SK-N-SH (cell line): ENCODE results near the gene ZFHX3. TPM values are rescaled to one million over a fixed set of nuclear protein-coding genes. Genes with fewer than 3 reads are reported as not detected.

Experiments
- CTCF ChIA-PET: fragments of 300-600, 350-600 bp; formaldehyde crosslinking; extraction: SDS; loops from one replicate; lab custom pipeline; 2021; lab: Yijun Ruan, JAX
- POLR2A ChIA-PET: fragments of 350-600 bp; sonication (Branson Sonifier 250); formaldehyde crosslinking; extraction: SDS; loops from one replicate; lab custom pipeline; 2020; ENCODE audit warnings: antibody characterized with exemption, inconsistent platforms; lab: Yijun Ruan, JAX
- DNase-seq: peaks from one replicate; pipeline ENCODE4 v3.0.0; 2012
- H2AFZ ChIP-seq: fragments of 200-600 bp; sonication (generic); 2 replicates; pipeline ENCODE4 v1.8.1; 2016; ENCODE audit warnings: antibody characterized with exemption, mild to moderate bottlenecking, low read depth
- H3F3A ChIP-seq: fragments of 200-600 bp; sonication (generic); replicated peaks from 2 replicates; pipeline ENCODE3; 2016; ENCODE audit warnings: antibody characterized with exemption, mild to moderate bottlenecking; ENCODE audit not compliant: insufficient read depth
- H3K27ac ChIP-seq, 2 experiments: fragments of 200-500 bp in 1 of 2; fragments of 200-600 bp in 1 of 2; sonication (Bioruptor generic) in 1 of 2; sonication (generic), shearing (Covaris generic) in 1 of 2; 2 replicates each; pipeline versions ENCODE4 v1.5.1 to v1.6.1; 2014 to 2016; ENCODE audit warnings: low read depth in 2 of 2, inconsistent platforms in 1 of 2, low read length in 1 of 2, mild to moderate bottlenecking in 1 of 2, mixed read lengths in 1 of 2
- H3K27me3 ChIP-seq: fragments of 200-600 bp; sonication (generic), shearing (Covaris generic); 2 replicates; pipeline ENCODE4 v1.6.1; 2016; ENCODE audit warnings: mixed run types; ENCODE audit not compliant: insufficient read depth
- H3K36me3 ChIP-seq, 2 experiments: fragments of 200-500 bp in 1 of 2; fragments of 200-600 bp in 1 of 2; sonication (Bioruptor generic) in 1 of 2; sonication (generic) in 1 of 2; replicated peaks in 1 of 2; 2 replicates each; pipeline versions ENCODE3 to v1.5.1; 2014 to 2016; ENCODE audit warnings: low read length in 1 of 2, mild to moderate bottlenecking in 1 of 2; ENCODE audit not compliant: insufficient read depth in 2 of 2, control insufficient read depth in 1 of 2
- H3K4me1 ChIP-seq, 2 experiments: fragments of 200-500 bp in 1 of 2; fragments of 200-600 bp in 1 of 2; sonication (Bioruptor generic) in 1 of 2; sonication (generic), shearing (Covaris generic) in 1 of 2; 2 replicates each; pipeline versions ENCODE4 v1.5.1 to v1.6.1; 2014 to 2016; ENCODE audit warnings: low read depth in 1 of 2, low read length in 1 of 2, mixed run types in 1 of 2; ENCODE audit not compliant: insufficient read depth in 2 of 2, control insufficient read depth in 1 of 2
- H3K4me2 ChIP-seq: fragments of 200-600 bp; sonication (generic), shearing (Covaris generic); 2 replicates; pipeline ENCODE4 v1.6.1; 2017; ENCODE audit warnings: mixed run types
- H3K4me3 ChIP-seq, 2 experiments: fragments of 200-500 bp in 1 of 2; fragments of 200-600 bp in 1 of 2; sonication (Bioruptor generic) in 1 of 2; sonication (generic), shearing (Covaris generic) in 1 of 2; 2 replicates each; pipeline versions ENCODE4 v1.5.1 to v1.8.1; 2014 to 2016; ENCODE audit warnings: low read depth in 2 of 2, inconsistent platforms in 1 of 2, low read length in 1 of 2, mild to moderate bottlenecking in 1 of 2, mixed read lengths in 1 of 2, moderate library complexity in 1 of 2
- H3K79me2 ChIP-seq: fragments of 200-600 bp; sonication (generic); 2 replicates; pipeline ENCODE4 v1.8.1; 2017; ENCODE audit warnings: mild to moderate bottlenecking; ENCODE audit not compliant: insufficient read depth
- H3K9ac ChIP-seq: fragments of 200-600 bp; sonication (generic); 2 replicates; pipeline ENCODE4 v1.6.1; 2017; ENCODE audit warnings: mixed run types
- H3K9me2 ChIP-seq: fragments of 200-600 bp; sonication (generic); 2 replicates; pipeline ENCODE4 v1.6.1; 2017; ENCODE audit warnings: mixed run types
- H3K9me3 ChIP-seq: fragments of 200-600 bp; sonication (generic); 2 replicates; pipeline ENCODE4 v1.6.1; 2017; ENCODE audit warnings: mixed run types, mild to moderate bottlenecking, moderate library complexity
- H4K20me1 ChIP-seq: fragments of 200-600 bp; sonication (generic); 2 replicates; pipeline ENCODE4 v1.6.1; 2017; ENCODE audit warnings: mild to moderate bottlenecking, mixed run types; ENCODE audit not compliant: insufficient read depth
- CHD2 ChIP-seq: fragments of 150-350 bp; IDR thresholded peaks from 2 replicates; pipeline ENCODE4 v1.6.1; 2018; ENCODE audit warnings: low read length; ENCODE audit not compliant: partially characterized antibody
- EZH2phosphoT487 ChIP-seq: fragments of 200-600 bp; sonication (generic); IDR thresholded peaks from 2 replicates; pipeline ENCODE4 v1.6.1; 2017; ENCODE audit warnings: low read depth, mixed run types, mild to moderate bottlenecking, antibody characterized with exemption, moderate library complexity, borderline replicate concordance
- FOSL2 ChIP-seq: IDR thresholded peaks from 2 replicates; pipeline ENCODE4 v1.4.0; 2012; ENCODE audit warnings: low read depth, mild to moderate bottlenecking, moderate library complexity, borderline replicate concordance
- JUND ChIP-seq: IDR thresholded peaks from 2 replicates; pipeline ENCODE4 v1.4.0; 2012
- POLR2AphosphoS5 ChIP-seq: IDR thresholded peaks from 2 replicates; pipeline ENCODE4 v1.6.1; 2012; ENCODE audit warnings: low read depth, low read length
- RAD21 ChIP-seq: IDR thresholded peaks from 2 replicates; pipeline ENCODE4 v1.6.1; 2012; ENCODE audit warnings: mild to moderate bottlenecking, low read length
- SMC3 ChIP-seq: IDR thresholded peaks from 2 replicates; pipeline ENCODE4 v1.6.1; 2012; ENCODE audit warnings: low read depth, low read length, improper control_type of control experiment
- TEAD4 ChIP-seq: IDR thresholded peaks from 2 replicates; pipeline ENCODE4 v1.4.0; 2012; ENCODE audit warnings: mild to moderate bottlenecking, borderline replicate concordance; ENCODE audit not compliant: insufficient read depth
- WGBS: methylation state at CpG from one replicate; pipeline ENCODE4 v1.1.6; 2017; ENCODE audit warnings: low lambda C conversion rate; 5-methylcytosine and 5-hydroxymethylcytosine counted together
- polyA plus RNA-seq, 3 experiments: library from polyadenylated mRNA; depleted of rRNA; stranded (reverse); fragments of >200 nt; gene quantifications; 2 replicates each; pipeline ENCODE4 v1.2.3, GENCODE V29; 2012
- TF ChIP-seq, protein P1 (sequence below): IDR thresholded peaks from 2 replicates; pipeline ENCODE4 v1.4.0; 2012; ENCODE audit warnings: low read depth, borderline replicate concordance
- TF ChIP-seq, protein P2 (sequence below): IDR thresholded peaks from 2 replicates; pipeline ENCODE4 v1.4.0; 2012; ENCODE audit warnings: low read depth
- TF ChIP-seq, protein P3 (sequence below): fragments of 150-350 bp; IDR thresholded peaks from 2 replicates; pipeline ENCODE4 v1.6.1; 2017; ENCODE audit warnings: antibody characterized with exemption, low read length, low read depth, borderline replicate concordance
- TF ChIP-seq, protein P4 (sequence below): IDR thresholded peaks from 2 replicates; pipeline ENCODE4 v1.6.1; 2012; ENCODE audit warnings: mild to moderate bottlenecking, low read depth, low read length, moderate library complexity
- TF ChIP-seq, protein P5 (sequence below): fragments of 200-600 bp; sonication (generic); IDR thresholded peaks from 2 replicates; pipeline ENCODE4 v1.6.1; 2017; ENCODE audit warnings: antibody characterized with exemption, mild to moderate bottlenecking, moderate library complexity

ZFHX3 gene
- polyA plus RNA-seq, 1 of the 3 experiments (the other 2 are of a cell fraction): 2.0 TPM

DNA sequence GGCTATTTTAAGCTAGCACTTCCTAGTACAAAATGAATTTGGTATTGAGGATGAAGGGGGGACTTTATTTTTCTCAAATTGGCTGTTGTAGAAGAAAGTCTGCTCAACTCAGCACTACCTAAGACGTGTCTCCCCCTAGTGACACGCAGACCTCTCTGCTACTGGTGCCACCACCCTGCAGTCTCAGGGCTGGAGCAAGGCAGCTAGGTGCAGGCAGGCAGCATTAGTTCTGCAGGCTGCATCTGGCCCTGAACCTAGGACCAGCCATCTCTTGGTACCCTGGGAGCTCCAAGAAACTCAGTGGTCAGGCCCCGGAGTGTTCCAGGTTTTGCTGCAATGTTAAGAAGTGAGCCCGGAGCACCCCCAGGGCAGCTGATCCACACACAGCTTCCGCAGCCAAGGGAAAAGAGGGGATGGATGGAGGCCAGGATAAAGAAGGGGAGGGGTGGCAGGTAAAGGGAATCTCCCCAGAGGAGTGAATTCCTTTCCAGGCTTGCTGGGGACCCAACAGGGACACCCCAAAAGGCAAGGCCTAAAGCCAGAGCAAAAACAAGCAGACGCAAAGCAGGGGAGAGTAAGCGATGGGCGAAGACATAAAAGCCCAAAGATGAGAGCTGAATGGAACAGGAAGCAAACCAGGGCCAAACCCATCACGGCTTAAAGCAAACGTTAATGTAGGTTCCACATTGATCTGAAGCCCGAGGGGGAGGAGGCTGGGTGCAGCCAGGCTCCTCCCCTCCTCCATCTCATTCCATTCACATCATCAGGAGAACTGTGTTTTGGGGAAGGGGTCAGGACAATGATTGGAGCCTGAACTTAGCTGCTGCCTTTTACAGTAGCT lies 200.5 kb downstream of the ZFHX3 start:
- peaks cover 0 to 3% of the 10 kb centered on the region in 2 experiments for H3K36me3 ChIP-seq

More for the DNA sequence above, 200.5 kb downstream of the ZFHX3 start:
- Histone ChIP-seq H2AFZ (no peak overlapping the region), H3K4me3 (no peak overlapping the region), H3K27me3 (no peaks in the 10 kb centered on the region), H3K79me2 (peaks cover 31% of the 10 kb centered on the region), H3K9ac (no peak overlapping the region), H4K20me1 (no peaks in the 10 kb centered on the region), H3F3A (no peaks in the 10 kb centered on the region)
- CTCF ChIA-PET: interaction anchor here (0.6 to 6.8 kb wide), 30 partner anchors 9 to 1428 kb away, joined by 3 to 82 read pairs (median 4); no protein-coding TSS in a partner anchor
- 75% methylated on average over 10 of the region's 11 CpGs for WGBS
- DNase-seq: peak; percentile 70
- TF ChIP-seq EZH2phosphoT487 (no peak), CHD2 (no peak), TEAD4 (no peak), FOSL2 (no peak), SMC3 (peak; percentile 68), POLR2AphosphoS5 (no peak), RAD21 (peak; percentile 67), JUND (no peak)
- TF ChIP-seq, protein P1, sequence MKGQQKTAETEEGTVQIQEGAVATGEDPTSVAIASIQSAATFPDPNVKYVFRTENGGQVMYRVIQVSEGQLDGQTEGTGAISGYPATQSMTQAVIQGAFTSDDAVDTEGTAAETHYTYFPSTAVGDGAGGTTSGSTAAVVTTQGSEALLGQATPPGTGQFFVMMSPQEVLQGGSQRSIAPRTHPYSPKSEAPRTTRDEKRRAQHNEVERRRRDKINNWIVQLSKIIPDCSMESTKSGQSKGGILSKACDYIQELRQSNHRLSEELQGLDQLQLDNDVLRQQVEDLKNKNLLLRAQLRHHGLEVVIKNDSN: no peak
- TF ChIP-seq, protein P2, sequence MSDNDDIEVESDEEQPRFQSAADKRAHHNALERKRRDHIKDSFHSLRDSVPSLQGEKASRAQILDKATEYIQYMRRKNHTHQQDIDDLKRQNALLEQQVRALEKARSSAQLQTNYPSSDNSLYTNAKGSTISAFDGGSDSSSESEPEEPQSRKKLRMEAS: no peak
- TF ChIP-seq, protein P3, sequence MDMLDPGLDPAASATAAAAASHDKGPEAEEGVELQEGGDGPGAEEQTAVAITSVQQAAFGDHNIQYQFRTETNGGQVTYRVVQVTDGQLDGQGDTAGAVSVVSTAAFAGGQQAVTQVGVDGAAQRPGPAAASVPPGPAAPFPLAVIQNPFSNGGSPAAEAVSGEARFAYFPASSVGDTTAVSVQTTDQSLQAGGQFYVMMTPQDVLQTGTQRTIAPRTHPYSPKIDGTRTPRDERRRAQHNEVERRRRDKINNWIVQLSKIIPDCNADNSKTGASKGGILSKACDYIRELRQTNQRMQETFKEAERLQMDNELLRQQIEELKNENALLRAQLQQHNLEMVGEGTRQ: no peak
- TF ChIP-seq, protein P4, sequence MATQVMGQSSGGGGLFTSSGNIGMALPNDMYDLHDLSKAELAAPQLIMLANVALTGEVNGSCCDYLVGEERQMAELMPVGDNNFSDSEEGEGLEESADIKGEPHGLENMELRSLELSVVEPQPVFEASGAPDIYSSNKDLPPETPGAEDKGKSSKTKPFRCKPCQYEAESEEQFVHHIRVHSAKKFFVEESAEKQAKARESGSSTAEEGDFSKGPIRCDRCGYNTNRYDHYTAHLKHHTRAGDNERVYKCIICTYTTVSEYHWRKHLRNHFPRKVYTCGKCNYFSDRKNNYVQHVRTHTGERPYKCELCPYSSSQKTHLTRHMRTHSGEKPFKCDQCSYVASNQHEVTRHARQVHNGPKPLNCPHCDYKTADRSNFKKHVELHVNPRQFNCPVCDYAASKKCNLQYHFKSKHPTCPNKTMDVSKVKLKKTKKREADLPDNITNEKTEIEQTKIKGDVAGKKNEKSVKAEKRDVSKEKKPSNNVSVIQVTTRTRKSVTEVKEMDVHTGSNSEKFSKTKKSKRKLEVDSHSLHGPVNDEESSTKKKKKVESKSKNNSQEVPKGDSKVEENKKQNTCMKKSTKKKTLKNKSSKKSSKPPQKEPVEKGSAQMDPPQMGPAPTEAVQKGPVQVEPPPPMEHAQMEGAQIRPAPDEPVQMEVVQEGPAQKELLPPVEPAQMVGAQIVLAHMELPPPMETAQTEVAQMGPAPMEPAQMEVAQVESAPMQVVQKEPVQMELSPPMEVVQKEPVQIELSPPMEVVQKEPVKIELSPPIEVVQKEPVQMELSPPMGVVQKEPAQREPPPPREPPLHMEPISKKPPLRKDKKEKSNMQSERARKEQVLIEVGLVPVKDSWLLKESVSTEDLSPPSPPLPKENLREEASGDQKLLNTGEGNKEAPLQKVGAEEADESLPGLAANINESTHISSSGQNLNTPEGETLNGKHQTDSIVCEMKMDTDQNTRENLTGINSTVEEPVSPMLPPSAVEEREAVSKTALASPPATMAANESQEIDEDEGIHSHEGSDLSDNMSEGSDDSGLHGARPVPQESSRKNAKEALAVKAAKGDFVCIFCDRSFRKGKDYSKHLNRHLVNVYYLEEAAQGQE: no peak
- TF ChIP-seq, protein P5, sequence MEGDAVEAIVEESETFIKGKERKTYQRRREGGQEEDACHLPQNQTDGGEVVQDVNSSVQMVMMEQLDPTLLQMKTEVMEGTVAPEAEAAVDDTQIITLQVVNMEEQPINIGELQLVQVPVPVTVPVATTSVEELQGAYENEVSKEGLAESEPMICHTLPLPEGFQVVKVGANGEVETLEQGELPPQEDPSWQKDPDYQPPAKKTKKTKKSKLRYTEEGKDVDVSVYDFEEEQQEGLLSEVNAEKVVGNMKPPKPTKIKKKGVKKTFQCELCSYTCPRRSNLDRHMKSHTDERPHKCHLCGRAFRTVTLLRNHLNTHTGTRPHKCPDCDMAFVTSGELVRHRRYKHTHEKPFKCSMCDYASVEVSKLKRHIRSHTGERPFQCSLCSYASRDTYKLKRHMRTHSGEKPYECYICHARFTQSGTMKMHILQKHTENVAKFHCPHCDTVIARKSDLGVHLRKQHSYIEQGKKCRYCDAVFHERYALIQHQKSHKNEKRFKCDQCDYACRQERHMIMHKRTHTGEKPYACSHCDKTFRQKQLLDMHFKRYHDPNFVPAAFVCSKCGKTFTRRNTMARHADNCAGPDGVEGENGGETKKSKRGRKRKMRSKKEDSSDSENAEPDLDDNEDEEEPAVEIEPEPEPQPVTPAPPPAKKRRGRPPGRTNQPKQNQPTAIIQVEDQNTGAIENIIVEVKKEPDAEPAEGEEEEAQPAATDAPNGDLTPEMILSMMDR: peak; percentile 54
- TF ChIP-seq, all 33 proteins: peak for 3
- Histone ChIP-seq H3K27ac (peak overlapping the region; percentile 89 to 92), H3K9me2 (no peaks in the 10 kb centered on the region), H3K9me3 (no peaks in the 10 kb centered on the region), H3K4me2 (peak overlapping the region; percentile 64), H3K4me1 (peaks cover 19 to 46% of the 10 kb centered on the region in 2 experiments)
- POLR2A ChIA-PET: no interaction called here
